Activated CD8-positive, alpha-beta memory T cell treated with anti-CD3 and anti-CD28 coated beads, Interleukin-2, amount 50 U/mL, for 1 hour (primary cell): Measurements from ENCODE around the gene CYP2A6.
"Not testable (repeated sequence)": the region's sequence is repeated elsewhere in the genome, so short reads cannot be mapped to it uniquely, and the experiment has no call there.

Experiments
- DNase-seq: peaks from one replicate; pipeline ENCODE4 v3.0.0-alpha.2; 2020; ENCODE audit errors: extremely low read depth

The CYP2A6 gene

GRCh38 chr19:40843653-40844052, 6.6 kb downstream of the CYP2A6 start:
- peak; percentile 62 for DNase-seq

DNA sequence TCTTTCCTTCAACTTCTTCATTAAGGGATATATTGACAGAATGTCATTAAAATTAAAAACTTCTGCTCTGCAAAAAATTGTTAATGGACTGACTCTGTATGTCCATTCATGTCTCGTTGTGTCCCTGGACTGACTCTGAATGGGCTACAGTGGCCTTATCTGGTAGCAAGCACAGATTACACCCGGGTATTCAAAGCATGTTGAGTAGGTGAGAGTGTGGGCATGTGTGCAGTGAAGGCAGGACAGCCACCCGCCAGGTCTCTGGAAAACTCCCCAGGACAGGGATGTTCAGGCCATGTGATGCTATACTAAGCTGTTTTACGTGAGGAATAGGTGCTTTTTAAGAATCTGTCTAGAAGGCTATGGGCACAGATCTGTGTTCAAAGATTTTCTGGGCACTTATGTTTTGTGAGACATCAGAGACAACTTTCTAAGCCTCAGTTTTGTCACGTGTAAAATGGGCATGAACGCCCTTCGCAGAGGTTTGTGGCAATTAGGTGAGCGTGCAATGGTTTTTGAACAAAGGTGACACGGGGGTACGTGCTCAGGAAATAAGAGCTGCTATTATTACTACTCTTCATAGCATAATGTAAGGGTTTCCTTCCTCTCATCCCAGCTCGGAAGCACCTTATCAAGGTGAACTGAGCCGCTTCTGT, 7.1 kb downstream of the CYP2A6 start:
- not testable (repeated sequence) for DNase-seq

DNA sequence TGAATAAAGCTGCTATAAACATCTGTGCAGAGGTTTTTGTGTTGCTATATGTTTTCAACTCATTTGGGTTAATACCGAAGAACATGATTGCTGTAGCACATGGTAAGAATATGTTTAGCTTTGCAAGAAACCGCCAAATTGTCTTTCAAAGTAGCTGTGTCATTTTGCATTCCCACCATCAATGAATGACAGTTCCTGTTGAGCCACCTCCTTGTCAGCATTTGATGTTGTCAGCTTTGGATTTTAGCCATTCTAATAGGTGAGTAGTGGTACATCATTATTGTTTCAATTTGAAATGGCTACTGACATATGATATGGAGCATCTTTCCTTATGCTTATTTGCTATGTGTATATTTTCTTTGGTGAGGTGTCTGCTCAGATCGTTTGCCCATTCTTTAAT, 8.2 kb downstream of the CYP2A6 start:
- not testable (repeated sequence) for DNase-seq

DNA sequence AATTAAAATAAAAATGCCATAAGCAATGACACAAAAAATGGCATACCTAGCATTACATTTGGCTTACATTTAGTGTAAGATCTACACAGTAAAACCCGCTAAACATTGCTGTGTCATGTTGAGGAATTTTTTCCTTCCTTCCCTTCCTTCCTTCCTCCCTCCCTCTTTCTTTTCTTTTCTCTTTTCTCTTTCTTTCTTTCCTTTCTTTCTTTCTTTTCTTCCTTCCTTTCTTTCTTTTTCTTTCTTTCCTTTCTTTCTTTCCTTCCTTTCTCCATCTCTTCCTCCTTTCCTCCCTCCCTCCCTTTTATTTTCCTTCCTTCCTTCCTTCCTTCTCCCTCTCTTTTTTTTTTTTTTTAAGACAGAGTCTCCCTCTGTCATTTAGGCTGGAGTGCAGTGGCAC, 11.8 kb downstream of the CYP2A6 start:
- DNase-seq, result not testable (repeated sequence)

- DNase-seq, result no peak
Observed at GRCh38 chr19:40836754-40837429, 13.4 kb downstream of the CYP2A6 start.

DNA sequence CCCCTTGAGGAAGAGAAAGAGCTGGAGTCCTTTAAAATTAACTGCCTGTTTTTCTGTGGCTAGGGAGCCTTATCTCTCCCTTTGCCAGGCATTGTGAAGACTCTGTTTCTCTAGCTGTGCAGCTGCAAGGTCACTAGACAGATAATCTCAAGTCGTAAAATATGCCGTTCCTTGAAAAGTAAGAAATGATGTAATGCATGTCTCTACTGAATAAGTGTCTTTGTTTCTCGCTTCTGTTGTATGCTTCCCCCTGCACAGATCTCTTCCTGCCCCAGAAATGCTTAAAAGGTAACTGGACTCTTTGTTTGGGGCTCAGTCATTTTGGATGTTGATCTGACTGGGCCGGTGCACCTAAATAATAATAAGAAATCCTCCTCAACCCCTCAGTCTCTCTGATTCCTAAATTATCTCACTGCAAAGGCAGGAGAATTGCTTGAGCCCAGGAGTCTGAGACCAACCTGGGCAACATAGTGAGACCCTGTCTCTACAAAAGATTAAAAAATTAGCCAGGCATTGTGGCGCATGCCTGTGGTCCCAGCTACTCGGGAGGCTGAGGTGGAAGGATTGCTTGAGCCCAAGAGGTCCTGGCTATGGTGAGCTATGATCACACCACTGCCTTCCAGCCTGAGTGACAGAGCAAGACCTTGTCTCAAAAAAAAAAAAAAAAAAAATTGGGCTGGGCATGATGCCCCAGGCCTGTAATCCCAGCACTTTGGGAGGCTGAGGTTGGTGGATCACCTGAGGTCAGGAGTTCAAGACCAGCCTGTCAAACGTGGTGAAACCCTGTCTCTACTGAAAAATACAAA, 16.3 kb downstream of the CYP2A6 start:
- not testable (repeated sequence) for DNase-seq

- DNase-seq, result not testable (repeated sequence)
Observed at GRCh38 chr19:40832431-40832790, 17.8 kb downstream of the CYP2A6 start.

DNA sequence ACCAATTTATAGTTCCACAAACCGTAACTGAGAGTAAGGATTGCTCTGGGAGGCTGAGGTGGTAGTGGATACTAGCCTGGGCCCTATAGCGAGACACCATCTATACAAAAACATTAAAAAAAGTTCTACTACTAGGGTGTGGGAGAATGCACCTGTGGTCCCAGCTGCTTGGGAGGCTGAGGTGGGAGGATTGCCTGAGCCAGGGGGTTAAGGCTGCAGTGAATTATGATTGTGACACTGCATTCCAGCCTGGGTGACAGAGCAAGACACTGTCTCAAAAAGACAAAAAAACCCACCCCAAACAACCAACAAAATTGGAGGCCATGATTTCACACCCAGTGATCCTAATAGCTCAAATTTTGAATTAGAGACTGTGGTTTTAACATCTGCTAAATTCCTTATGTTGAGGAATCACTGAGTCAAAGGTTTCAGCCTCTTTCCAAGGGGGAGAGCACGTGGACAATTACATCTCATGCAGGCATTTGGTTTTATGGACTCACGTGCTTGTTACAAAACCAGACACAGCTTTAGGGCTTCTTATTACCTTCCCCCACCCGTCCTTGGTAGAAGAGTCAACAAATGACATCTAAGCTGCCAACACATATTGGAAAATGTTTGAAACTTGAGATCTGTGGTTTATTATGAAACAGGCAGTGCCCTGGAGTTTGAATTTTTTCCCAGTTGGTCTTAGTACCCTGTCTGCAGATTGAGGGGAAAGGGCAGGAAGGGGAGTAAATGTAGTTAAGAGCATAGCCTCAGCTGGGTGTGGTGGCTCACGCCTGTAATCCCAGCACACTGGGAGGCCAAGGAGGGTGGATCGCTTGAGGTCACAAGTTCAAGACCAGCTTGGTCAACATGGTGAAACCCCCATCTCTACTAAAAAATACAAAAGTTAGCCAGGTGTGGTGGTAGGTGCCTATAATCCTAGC, 18.5 kb downstream of the CYP2A6 start:
- DNase-seq, result no peak

DNA sequence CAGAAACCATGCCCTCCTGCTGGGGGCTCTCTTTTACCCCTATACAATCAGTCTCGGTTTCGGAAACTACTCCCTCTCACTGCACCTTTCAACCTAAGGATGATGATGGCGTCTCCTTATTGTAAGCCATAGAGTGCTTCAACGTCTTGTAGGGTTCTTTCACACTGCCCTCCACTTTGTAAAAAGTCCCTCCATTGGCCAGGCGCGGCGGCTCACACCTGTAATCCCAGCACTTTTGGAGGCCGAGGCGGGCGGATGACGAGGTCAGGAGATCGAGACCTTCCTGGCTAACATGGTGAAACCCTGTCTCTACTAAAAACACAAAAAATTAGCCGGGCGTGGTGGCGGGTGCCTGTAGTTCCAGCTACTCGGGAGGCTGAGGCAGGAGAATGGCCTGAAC, 19.5 kb downstream of the CYP2A6 start:
- DNase-seq, result not testable (repeated sequence)

GRCh38 chr19:40829205-40829604, 21.0 kb downstream of the CYP2A6 start:
- DNase-seq, result no peak

- DNase-seq, result no peak
Observed at GRCh38 chr19:40827386-40828247, 22.6 kb downstream of the CYP2A6 start.

DNA sequence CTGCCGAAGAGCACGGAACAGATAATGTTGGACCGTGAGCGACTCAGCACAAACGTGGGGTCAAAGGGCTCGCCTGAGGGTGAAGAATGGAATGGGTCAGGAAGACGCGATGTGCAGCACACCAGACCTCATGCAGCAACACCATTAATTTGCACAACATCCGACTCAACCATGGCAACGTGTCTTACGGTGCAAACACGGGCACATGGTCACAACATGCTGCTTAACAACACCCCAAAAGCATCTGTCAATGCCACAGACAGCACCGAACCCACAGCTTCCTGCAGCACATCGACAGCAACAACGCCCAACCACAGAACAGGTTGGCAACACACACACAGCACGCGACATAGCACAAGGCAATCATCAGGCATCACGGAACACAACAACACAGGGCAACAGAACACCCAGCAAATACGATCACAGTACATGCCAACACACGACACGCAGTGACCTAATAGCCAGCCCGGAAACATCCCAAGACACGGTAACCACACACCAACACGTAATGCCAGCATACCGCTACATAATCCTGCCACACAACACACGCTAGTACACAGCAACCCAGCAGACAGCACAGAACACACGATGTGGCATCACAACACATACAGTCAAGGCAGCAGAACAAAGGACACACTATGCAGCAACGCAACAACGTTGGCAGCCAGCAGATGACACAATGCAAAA, 23.4 kb downstream of the CYP2A6 start:
- DNase-seq, result peak; percentile 68

- not testable (repeated sequence) for DNase-seq
Observed at GRCh38 chr19:40826312-40826698, 23.9 kb downstream of the CYP2A6 start.

GRCh38 chr19:40825460-40826095, 24.7 kb downstream of the CYP2A6 start:
- DNase-seq, result not testable (repeated sequence)

DNA sequence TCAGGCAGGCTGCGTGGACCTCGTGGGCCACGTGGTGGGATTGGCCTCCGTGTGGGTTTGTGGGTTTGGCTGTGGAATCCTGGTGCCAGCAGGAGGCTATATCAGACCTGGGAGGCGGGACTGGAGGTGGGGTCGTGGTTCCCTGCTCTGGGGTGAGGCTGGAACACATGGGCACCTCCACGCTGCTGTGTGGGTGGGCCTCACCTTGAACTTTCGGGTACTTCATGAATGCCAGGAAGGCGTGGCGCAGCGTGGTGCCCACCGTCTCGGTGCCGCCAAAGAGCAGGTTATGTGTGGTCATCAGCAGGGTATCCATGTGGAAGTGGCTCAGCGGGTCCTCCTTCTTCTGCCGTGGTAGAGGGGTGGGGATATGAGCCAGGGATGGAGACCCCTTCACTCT, 25.3 kb downstream of the CYP2A6 start:
- not testable (repeated sequence) for DNase-seq

DNA sequence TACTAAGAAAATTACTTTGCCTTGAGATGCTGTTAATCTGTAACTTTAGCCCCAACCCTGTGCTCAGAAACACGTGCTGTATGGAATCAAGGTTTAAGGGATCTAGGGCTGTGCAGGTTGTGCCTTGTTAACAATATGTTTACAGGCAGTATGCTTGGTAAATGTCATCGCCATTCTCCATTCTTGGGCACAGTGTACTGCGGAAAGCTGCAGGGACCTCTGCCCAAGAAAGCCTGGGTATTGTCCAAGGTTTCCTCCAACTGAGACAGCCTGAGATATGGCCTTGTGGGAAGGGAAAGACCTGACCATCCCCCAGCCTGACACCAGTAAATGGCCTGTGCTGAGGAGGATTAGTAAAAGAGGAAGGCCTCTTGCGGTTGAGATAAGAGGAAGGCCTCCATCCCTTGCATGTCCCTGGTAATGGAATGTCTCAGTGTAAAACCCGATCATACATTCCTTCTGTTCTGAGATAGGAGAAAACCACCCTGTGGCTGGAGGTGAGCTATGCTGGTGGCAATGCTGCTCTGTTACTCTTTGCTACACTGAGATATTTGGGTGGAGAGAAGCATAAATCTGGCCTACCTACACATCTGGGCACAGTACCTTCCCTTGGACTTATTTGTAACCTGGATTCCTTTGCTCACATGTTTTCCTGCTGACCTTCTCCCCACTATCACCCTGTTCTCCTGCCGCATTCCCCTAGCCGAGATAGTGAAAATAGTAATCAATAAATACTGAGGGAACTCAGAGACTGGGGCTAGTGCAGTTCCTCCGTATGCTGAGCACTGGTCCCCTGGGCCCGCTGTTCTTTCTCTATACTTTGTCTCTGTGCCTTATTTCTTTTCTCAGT, 27.3 kb downstream of the CYP2A6 start:
- DNase-seq, result not testable (repeated sequence)

- no peak for DNase-seq
Observed at GRCh38 chr19:40822161-40822560, 28.1 kb downstream of the CYP2A6 start.

DNA sequence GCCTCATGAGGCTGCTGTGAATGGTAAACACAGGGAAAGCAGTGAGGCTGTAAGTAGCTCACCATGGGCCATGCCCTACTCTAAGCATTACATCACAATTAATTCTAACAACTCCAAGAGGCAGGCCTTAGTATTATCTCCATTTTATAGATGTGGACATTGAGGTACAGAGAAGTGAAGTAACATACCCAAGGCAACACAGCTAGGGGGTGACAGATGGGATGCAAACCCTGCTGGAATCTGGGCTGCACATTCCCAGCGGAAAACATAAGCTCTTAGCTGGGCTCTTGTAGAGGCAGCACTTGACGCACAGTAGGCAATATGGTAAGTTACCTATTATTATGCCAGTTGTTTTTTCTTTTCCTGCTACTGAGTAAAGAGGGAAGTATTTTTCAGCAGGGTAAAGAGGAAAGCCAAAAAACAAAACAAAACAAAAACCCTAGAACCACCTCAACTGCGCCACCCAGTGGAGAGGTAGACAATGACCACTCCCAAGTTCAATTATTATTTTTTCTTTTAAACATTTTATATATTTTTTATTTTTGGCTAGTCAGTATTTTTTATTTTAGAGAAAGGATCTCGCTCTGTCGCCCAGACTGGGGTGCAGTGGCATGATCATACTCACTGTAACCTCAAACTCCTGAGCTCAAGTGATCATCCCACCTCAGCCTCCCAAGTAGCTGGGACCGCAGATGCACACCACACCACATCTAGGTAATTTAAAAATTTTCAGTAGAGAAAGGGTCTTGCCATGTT, 30.6 kb downstream of the CYP2A6 start:
- not testable (repeated sequence) for DNase-seq
